HepG2 (cell line): ENCODE data around the gene LOXL3. TPM values are rescaled to one million over a fixed set of nuclear protein-coding genes. Genes with fewer than 3 reads are reported as not detected.

Source experiments
- ATAC-seq: fragments of 200-7000 bp; cut with Tn5 transposase; 3 replicates; pipeline ENCODE4 v1.9.1; 2020; ENCODE audit warnings: mild to moderate bottlenecking, moderate library complexity
- BruUV-seq: library from RNA; stranded (reverse); fragments of 400-500 nt; replicated peaks from 2 replicates; lab custom pipeline; 2021; lab: Mats Ljungman, UMichigan
- CTCF ChIA-PET: fragments of 300-600 bp; formaldehyde crosslinking; extraction: SDS; loops from one replicate; lab custom pipeline; 2021; ENCODE audit warnings: low total read pairs, inconsistent platforms, low intra/inter-chr PET ratio; lab: Yijun Ruan, JAX
- POLR2A ChIA-PET: fragments of 350-600 bp; sonication (Branson Sonifier 250); formaldehyde crosslinking; loops from one replicate; lab custom pipeline; 2020; ENCODE audit warnings: antibody characterized with exemption, inconsistent platforms; lab: Yijun Ruan, JAX
- DNase-seq: peaks from one replicate; pipeline ENCODE4 v3.0.0-alpha.2; 2015; ENCODE audit warnings: low spot score
- FAIRE-seq: peaks from 3 replicates; lab custom pipeline; 2011; peaks lifted over from hg19 to GRCh38; lab: Jason Lieb, UNC
- H2AFZ ChIP-seq: one replicate; pipeline ENCODE4 v1.6.1; 2011; ENCODE audit warnings: low read length, inconsistent platforms
- H3K27ac ChIP-seq: fragments of 300-600 bp; 3 replicates; pipeline ENCODE4 v1.8.0; 2011; ENCODE audit warnings: mixed run types, mild to moderate bottlenecking, mixed read lengths, low read length, inconsistent platforms; ENCODE audit not compliant: insufficient read depth; ENCODE audit errors: extremely low read length
- H3K27me3 ChIP-seq, 2 experiments: fragments of 200-600 bp in 1 of 2; 2 replicates in 1 of 2; 3 replicates in 1 of 2; pipeline versions ENCODE4 v1.6.0 to v1.8.0; 2011; ENCODE audit warnings: low read length in 2 of 2, mild to moderate bottlenecking in 2 of 2, moderate library complexity in 2 of 2, inconsistent platforms in 1 of 2; ENCODE audit not compliant: insufficient read depth in 2 of 2, control insufficient read depth in 1 of 2
- H3K36me3 ChIP-seq, 2 experiments: fragments of 200-600 bp in 1 of 2; replicated peaks in 1 of 2; 2 replicates in 1 of 2; 3 replicates in 1 of 2; pipeline versions ENCODE4 v1.5.1 to v1.8.0; 2011; ENCODE audit warnings: low read length in 2 of 2, inconsistent platforms in 1 of 2; ENCODE audit not compliant: insufficient read depth in 2 of 2, control insufficient read depth in 1 of 2
- H3K4me1 ChIP-seq: 2 replicates; pipeline ENCODE4 v1.5.1; 2012; ENCODE audit warnings: low read length, inconsistent platforms; ENCODE audit not compliant: insufficient read depth
- H3K4me2 ChIP-seq: 2 replicates; pipeline ENCODE4 v1.6.0; 2011; ENCODE audit warnings: low read depth, low read length, inconsistent platforms
- H3K4me3 ChIP-seq, 3 experiments: fragments of 200-600 bp in 1 of 3; sonication (generic), shearing (Covaris generic) in 1 of 3; replicated peaks in 1 of 3; 2 replicates each; pipeline ENCODE4 v1.5.1; 2011 to 2016; ENCODE audit warnings: low read length in 3 of 3, inconsistent platforms in 2 of 3, low read depth in 2 of 3, mild to moderate bottlenecking in 2 of 3, control low read depth in 1 of 3, mixed read lengths in 1 of 3; ENCODE audit not compliant: insufficient read depth in 1 of 3
- H3K79me2 ChIP-seq: one replicate; pipeline ENCODE4 v1.6.1; 2011; ENCODE audit warnings: low read length, inconsistent platforms; ENCODE audit not compliant: insufficient read depth
- H3K9ac ChIP-seq: 2 replicates; pipeline ENCODE4 v1.6.0; 2011; ENCODE audit warnings: mild to moderate bottlenecking, low read depth, low read length, inconsistent platforms; ENCODE audit not compliant: insufficient read depth
- H3K9me3 ChIP-seq: 2 replicates; pipeline ENCODE4 v1.5.1; 2012; ENCODE audit warnings: mild to moderate bottlenecking, low read length
- H4K20me1 ChIP-seq: 2 replicates; pipeline ENCODE4 v1.6.0; 2011; ENCODE audit warnings: inconsistent platforms, mild to moderate bottlenecking, low read length, moderate library complexity; ENCODE audit not compliant: insufficient read depth
- ARNT ChIP-seq: fragments of 450-650 bp; IDR thresholded peaks from 2 replicates; pipeline ENCODE4 v1.6.1; 2017
- CSRNP1 ChIP-seq: sonication (generic); formaldehyde crosslinking; IDR thresholded peaks from 2 replicates; pipeline ENCODE4 v1.8.1; 2023; ENCODE audit warnings: mild to moderate bottlenecking, missing genetic modification reagents
- HOXA9 ChIP-seq: sonication (generic); formaldehyde crosslinking; IDR thresholded peaks from 2 replicates; pipeline ENCODE4 v1.8.1; 2022; ENCODE audit warnings: missing genetic modification reagents, mild to moderate bottlenecking, moderate library complexity, borderline replicate concordance
- MEIS2 ChIP-seq: sonication (generic); formaldehyde crosslinking; IDR thresholded peaks from 2 replicates; pipeline ENCODE4 v1.9.0; 2021; ENCODE audit warnings: mild to moderate bottlenecking, missing genetic modification reagents
- MIER2 ChIP-seq: IDR thresholded peaks from 2 replicates; pipeline ENCODE4 v1.6.1; 2016; ENCODE audit warnings: missing biosample characterization, missing genetic modification reagents
- RBFOX2 ChIP-seq: fragments of 200-400 bp; formaldehyde crosslinking; IDR thresholded peaks from 2 replicates; pipeline ENCODE4 v1.6.1; 2017; ENCODE audit warnings: low read depth, mild to moderate bottlenecking, low read length
- RBM22 ChIP-seq: fragments of 200-400 bp; formaldehyde crosslinking; optimal IDR thresholded peaks from 2 replicates; pipeline ENCODE3; 2017; ENCODE audit warnings: mild to moderate bottlenecking, low read length, moderate library complexity
- SKIL ChIP-seq: sonication (generic); formaldehyde crosslinking; IDR thresholded peaks from 2 replicates; pipeline ENCODE4 v1.8.0; 2022; ENCODE audit warnings: missing genetic modification reagents, mild to moderate bottlenecking, moderate library complexity, borderline replicate concordance
- ZBTB42 ChIP-seq: sonication (generic); formaldehyde crosslinking; IDR thresholded peaks from 2 replicates; pipeline ENCODE4 v1.5.0; 2020; ENCODE audit warnings: mild to moderate bottlenecking, missing genetic modification reagents
- ZMYM4 ChIP-seq: sonication (generic); formaldehyde crosslinking; IDR thresholded peaks from 2 replicates; pipeline ENCODE4 v1.8.1; 2023; ENCODE audit warnings: mild to moderate bottlenecking, missing genetic modification reagents
- ZNF530 ChIP-seq: sonication (generic); formaldehyde crosslinking; IDR thresholded peaks from 2 replicates; pipeline ENCODE4 v1.5.0; 2020; ENCODE audit warnings: low read depth, mild to moderate bottlenecking, missing genetic modification reagents
- WGBS: methylation state at CpG from one replicate; pipeline ENCODE4 v1.1.6; 2017; ENCODE audit warnings: low lambda C conversion rate; 5-methylcytosine and 5-hydroxymethylcytosine counted together
- in situ Hi-C: cut with HindIII; loops from 2 replicates; pipeline ENCODE4 v1.10.0; 2017; ENCODE audit warnings: low pct_unique_long_range_greater_than_20kb; ENCODE audit not compliant: extremely low pct_ligation_motif_present
- intact Hi-C: fragments of 100-400 bp; cut with micrococcal nuclease; formaldehyde crosslinking; loops from one replicate; pipeline ENCODE4 v1.10.0; 2022; ENCODE audit not compliant: unreplicated experiment
- polyA plus RNA-seq, 8 experiments: library from polyadenylated mRNA; depleted of rRNA in 3 of 8; stranded (reverse) in 7 of 8; unstranded in 1 of 8; fragments of >200 nt; fragmentation: Illumina TruSeq in 4 of 8; extraction: Trizol in 4 of 8; gene quantifications; 2 replicates each; pipeline versions ENCODE4 v1.2.1 to v1.2.3, GENCODE V29; 2011 to 2016; ENCODE audit warnings: low read depth in 4 of 8, missing spikeins in 1 of 8, mixed read lengths in 1 of 8; ENCODE audit not compliant: insufficient read depth in 1 of 8
- total RNA-seq, 5 experiments: library from RNA; depleted of rRNA; stranded (reverse); fragments of >200 nt; fragmentation: Illumina TruSeq; extraction: Trizol; gene quantifications; 2 replicates each; pipeline ENCODE4 v1.2.3, GENCODE V29; 2016; ENCODE audit warnings: low read depth in 1 of 5
- TF ChIP-seq, protein P1 (sequence below): sonication (generic); formaldehyde crosslinking; IDR thresholded peaks from 2 replicates; pipeline ENCODE4 v1.4.0; 2020; ENCODE audit warnings: low read depth, mild to moderate bottlenecking, missing genetic modification reagents

Gene LOXL3
- total and polyA plus RNA-seq, 2 of the 13 experiments (the other 11 are each of a cell fraction or from before 2014, with no cell fraction given): 0.55 to 6.5 TPM

GRCh38 chr2:74496997-74497776 lies 56.6 kb downstream of the LOXL3 start (continued):
- peak; percentile 68; the same call in 1 of the 2 replicates for TF ChIP-seq SKIL (CRISPR knock-in tag)
- peak; percentile 11; the same call in 1 of the 2 replicates for TF ChIP-seq MEIS2 (CRISPR knock-in tag)

GRCh38 chr2:74495440-74495839 lies 58.3 kb downstream of the LOXL3 start:
- POLR2A ChIA-PET: interaction anchor here (0.9 to 16.5 kb wide), 4 partner anchors 11 to 37 kb away, joined by 3 to 795 read pairs (median 42); partner anchors contain the start of genes CCDC142, DQX1, MRPL53 and PCGF1
- Histone ChIP-seq H3K9ac (no peak overlapping the region), H3K79me2 (peaks cover 3% of the 10 kb centered on the region), H3K4me3 (no peak overlapping the region), H3K36me3 (peaks cover 26 to 39% of the 10 kb centered on the region in 2 experiments), H3K4me1 (peaks cover 67% of the 10 kb centered on the region), H2AFZ (no peak overlapping the region), H3K27me3 (no peaks in the 10 kb centered on the region), H4K20me1 (no peaks in the 10 kb centered on the region), H3K4me2 (no peak overlapping the region), H3K9me3 (no peaks in the 10 kb centered on the region), H3K27ac (peak overlapping the region; percentile 70)
- no TSS peak for BruUV-seq
- intact Hi-C loops (loop anchor here (10.0 kb wide), 1 partner anchor 1801 kb away; no protein-coding TSS in a partner anchor), in situ Hi-C loops (no loop called here)
- no peak for ATAC-seq
- 96% methylated on average over 1 of the region's 1 CpG for WGBS
- no peak for DNase-seq
- FAIRE-seq: no peak
- CTCF ChIA-PET: no interaction called here
- TF ChIP-seq ZMYM4 (CRISPR knock-in tag): no peak
- no peak for TF ChIP-seq CSRNP1 (CRISPR knock-in tag)
- TF ChIP-seq RBFOX2: peak; percentile 39; the same call in 1 of the 2 replicates
- no peak for TF ChIP-seq MIER2 (CRISPR knock-in tag)
- TF ChIP-seq, protein P1, sequence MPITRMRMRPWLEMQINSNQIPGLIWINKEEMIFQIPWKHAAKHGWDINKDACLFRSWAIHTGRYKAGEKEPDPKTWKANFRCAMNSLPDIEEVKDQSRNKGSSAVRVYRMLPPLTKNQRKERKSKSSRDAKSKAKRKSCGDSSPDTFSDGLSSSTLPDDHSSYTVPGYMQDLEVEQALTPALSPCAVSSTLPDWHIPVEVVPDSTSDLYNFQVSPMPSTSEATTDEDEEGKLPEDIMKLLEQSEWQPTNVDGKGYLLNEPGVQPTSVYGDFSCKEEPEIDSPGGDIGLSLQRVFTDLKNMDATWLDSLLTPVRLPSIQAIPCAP (CRISPR knock-in tag): no peak
- no peak for TF ChIP-seq HOXA9
- no peak for TF ChIP-seq ZNF530
- no peak for TF ChIP-seq ZBTB42 (CRISPR knock-in tag)
- peak; percentile 2 for TF ChIP-seq RBM22
- no peak for TF ChIP-seq ARNT
